HS-5 (cell line): ENCODE data around the gene USP20.
"Not testable (repeated sequence)": the region's sequence is repeated elsewhere in the genome, so short reads cannot be mapped to it uniquely, and the experiment has no call there.

Source experiments
- DNase-seq: peaks from one replicate; pipeline ENCODE4 v3.0.0-alpha.2; 2012; ENCODE audit warnings: low read depth

USP20 gene

GRCh38 chr9:129890718-129891299 lies 55.6 kb downstream of the USP20 start:
- not testable (repeated sequence) for DNase-seq

- DNase-seq = no peak
These were observed 56.3 kb downstream of the USP20 start for GRCh38 chr9:129891569-129891968.

- no peak for DNase-seq
These were observed 59.0 kb downstream of the USP20 start for GRCh38 chr9:129894120-129894823.

- no peak for DNase-seq
These were observed 60.4 kb downstream of the USP20 start for GRCh38 chr9:129895376-129896268.

GRCh38 chr9:129897263-129897662 lies 62.0 kb downstream of the USP20 start:
- DNase-seq = no peak

GRCh38 chr9:129898185-129898584 lies 62.9 kb downstream of the USP20 start:
- no peak for DNase-seq

GRCh38 chr9:129899620-129900019 lies 64.4 kb downstream of the USP20 start:
- no peak for DNase-seq

GRCh38 chr9:129900263-129901027 lies 65.2 kb downstream of the USP20 start:
- DNase-seq = no peak

GRCh38 chr9:129901993-129902739 lies 66.9 kb downstream of the USP20 start:
- no peak for DNase-seq

GRCh38 chr9:129902740-129903134 lies 67.5 kb downstream of the USP20 start:
- DNase-seq = no peak

GRCh38 chr9:129904734-129905133 lies 69.5 kb downstream of the USP20 start:
- DNase-seq = no peak

GRCh38 chr9:129906298-129906697 lies 71.0 kb downstream of the USP20 start:
- no peak for DNase-seq

GRCh38 chr9:129907201-129907600 lies 71.9 kb downstream of the USP20 start:
- DNase-seq = no peak

GRCh38 chr9:129908906-129909305 lies 73.6 kb downstream of the USP20 start:
- DNase-seq = no peak

- DNase-seq = no peak
These were observed 74.6 kb downstream of the USP20 start for GRCh38 chr9:129909851-129910250.

- peak; percentile 97 for DNase-seq
These were observed 75.6 kb downstream of the USP20 start for GRCh38 chr9:129910628-129911567.

GRCh38 chr9:129914051-129914450 lies 78.8 kb downstream of the USP20 start:
- no peak for DNase-seq

GRCh38 chr9:129916707-129917106 lies 81.4 kb downstream of the USP20 start:
- no peak for DNase-seq

- DNase-seq = no peak
These were observed 83.2 kb downstream of the USP20 start for GRCh38 chr9:129918296-129918950.

- DNase-seq = no peak
These were observed 84.0 kb downstream of the USP20 start for GRCh38 chr9:129919277-129919676.
